BLaER1 treated with 17β-estradiol and CSF1 and Interleukin-3, amounts not matched to agents 10 nM and 100 nM (cell line): ENCODE data around the gene FKBP6.
"Not testable (repeated sequence)": the region's sequence is repeated elsewhere in the genome, so short reads cannot be mapped to it uniquely, and the experiment has no call there.

ENCODE experiments used
- H3K27ac ChIP-seq, 11 experiments: shearing (Covaris generic); formaldehyde crosslinking; 2 replicates each; pipeline ENCODE4 v1.8.1; 2022
- H3K27me3 ChIP-seq, 11 experiments: shearing (Covaris generic); formaldehyde crosslinking; 2 replicates each; pipeline ENCODE4 v1.8.1; 2022
- H3K36me3 ChIP-seq, 11 experiments: shearing (Covaris generic); formaldehyde crosslinking; 2 replicates each; pipeline ENCODE4 v1.8.1; 2022
- H3K4me1 ChIP-seq, 10 experiments: shearing (Covaris generic); formaldehyde crosslinking; 2 replicates each; pipeline ENCODE4 v1.8.1; 2022
- H3K4me2 ChIP-seq, 11 experiments: shearing (Covaris generic); formaldehyde crosslinking; 2 replicates each; pipeline ENCODE4 v1.8.1; 2022
- H3K4me3 ChIP-seq, 10 experiments: shearing (Covaris generic); formaldehyde crosslinking; 2 replicates each; pipeline ENCODE4 v1.8.1; 2022
- H3K9ac ChIP-seq, 11 experiments: shearing (Covaris generic); formaldehyde crosslinking; 2 replicates each; pipeline ENCODE4 v1.8.1; 2022
- H3K9me3 ChIP-seq, 11 experiments: shearing (Covaris generic); formaldehyde crosslinking; replicated peaks in 1 of 11; 2 replicates each; pipeline ENCODE4 v1.8.1; 2022
- H4K20me1 ChIP-seq, 11 experiments: shearing (Covaris generic); formaldehyde crosslinking; 2 replicates each; pipeline ENCODE4 v1.8.1; 2022
- Cebpa-rat ChIP-seq, 11 experiments: shearing (Covaris generic); IDR thresholded peaks; 2 replicates each; pipeline ENCODE4 v1.8.1; 2022

The FKBP6 gene

GRCh38 chr7:73395538-73396503 is 67.9 kb downstream of the FKBP6 start:
- Histone ChIP-seq H4K20me1 (no peaks in the 10 kb centered on the region), H3K4me3 (no peak overlapping the region), H3K4me2 (no peak overlapping the region), H3K9ac (no peak overlapping the region), H3K36me3 (no peaks in the 10 kb centered on the region), H3K27me3 (no peaks in the 10 kb centered on the region), H3K9me3 (peaks cover 0 to 10% (median 0%) of the 10 kb centered on the region in 11 experiments; a peak in 4 of 22 replicates), H3K4me1 (peaks cover 0 to 10% (median 7%) of the 10 kb centered on the region in 10 experiments; a peak in 15 of 20 replicates), H3K27ac (no peak overlapping the region)
- no peak for TF ChIP-seq Cebpa-rat (IDR thresholded peaks at IDR 0.05)

- Histone ChIP-seq H3K4me2 (peak overlapping the region in 9 of 11 experiments; percentile 28 to 64 (median 47); a peak in 12 of 22 replicates), H3K36me3 (no peaks in the 10 kb centered on the region), H3K27ac (no peak overlapping the region), H4K20me1 (no peaks in the 10 kb centered on the region), H3K27me3 (no peaks in the 10 kb centered on the region), H3K4me3 (no peak overlapping the region), H3K4me1 (peaks cover 0 to 10% (median 7%) of the 10 kb centered on the region in 10 experiments; a peak in 15 of 20 replicates), H3K9ac (no peak overlapping the region), H3K9me3 (no peaks in the 10 kb centered on the region; a peak in 1 of 22 replicates)
- no peak for TF ChIP-seq Cebpa-rat (IDR thresholded peaks at IDR 0.05)
These were observed 69.7 kb downstream of the FKBP6 start for GRCh38 chr7:73397521-73398281.

GRCh38 chr7:73399185-73400050 is 71.5 kb downstream of the FKBP6 start:
- H3K4me2 ChIP-seq, H3K9me3 ChIP-seq, H3K4me3 ChIP-seq, H3K36me3 ChIP-seq, H3K9ac ChIP-seq, H3K27me3 ChIP-seq, H4K20me1 ChIP-seq, H3K27ac ChIP-seq: not testable (repeated sequence)
- peaks cover 0 to 10% (median 7%) of the 10 kb centered on the region in 10 experiments; a peak in 15 of 20 replicates for H3K4me1 ChIP-seq

GRCh38 chr7:73404860-73405259 is 76.9 kb downstream of the FKBP6 start:
- H3K27me3 ChIP-seq, H3K9me3 ChIP-seq, H3K9ac ChIP-seq, H4K20me1 ChIP-seq, H3K36me3 ChIP-seq, H3K4me1 ChIP-seq, H3K4me3 ChIP-seq, H3K4me2 ChIP-seq, H3K27ac ChIP-seq: not testable (repeated sequence)
